Upper lobe of right lung (tissue), 1 donor: Measurements from ENCODE around the gene HSDL2. TPM values are rescaled to one million over a fixed set of nuclear protein-coding genes. Genes with fewer than 3 reads are reported as not detected.
"Not testable (repeated sequence)": the region's sequence is repeated elsewhere in the genome, so short reads cannot be mapped to it uniquely, and the experiment has no call there.

Experiments used
- ATAC-seq: fragments of 200-7000 bp; cut with Tn5 transposase; one replicate; pipeline ENCODE4 v1.9.1; 2020; ENCODE audit warnings: mild to moderate bottlenecking, moderate library complexity
- DNase-seq: peaks from one replicate; pipeline ENCODE4 v3.0.0-alpha.2; 2020
- H3K27ac ChIP-seq: fragments of 200-600 bp; one replicate; pipeline ENCODE4 v1.8.0; 2022
- H3K27me3 ChIP-seq: fragments of 200-600 bp; one replicate; pipeline ENCODE4 v1.8.0; 2022; ENCODE audit warnings: mild to moderate bottlenecking
- H3K36me3 ChIP-seq: fragments of 200-600 bp; one replicate; pipeline ENCODE4 v1.8.0; 2022
- H3K4me1 ChIP-seq: fragments of 200-600 bp; one replicate; pipeline ENCODE4 v1.8.0; 2022
- H3K4me3 ChIP-seq: fragments of 200-600 bp; one replicate; pipeline ENCODE4 v1.8.0; 2022; ENCODE audit warnings: mild to moderate bottlenecking
- H3K9me3 ChIP-seq: fragments of 200-600 bp; one replicate; pipeline ENCODE4 v1.8.0; 2022
- intact Hi-C: fragments of 100-400 bp; cut with DNase I; formaldehyde crosslinking; loops from one replicate; pipeline ENCODE4 v1.11.0; 2022
- total RNA-seq: library from RNA; stranded (reverse); fragmentation: NEBNext Ultra II Directional; extraction: Animal tissue kit (Norgen Biotek cat#: 25700); gene quantifications from one replicate; pipeline ENCODE4 v1.2.1, GENCODE V29; 2021
- TF ChIP-seq, protein P1 (sequence below): fragments of 200-600 bp; IDR thresholded peaks from one replicate; pipeline ENCODE4 v1.8.0; 2022; ENCODE audit warnings: antibody characterized with exemption
- donor health status: DM: no; HTN: yes; CAD: no; lungs with severe emphysema.

The HSDL2 gene
- total RNA-seq, 1 donor from 2014 or later: 56.3 TPM

DNA sequence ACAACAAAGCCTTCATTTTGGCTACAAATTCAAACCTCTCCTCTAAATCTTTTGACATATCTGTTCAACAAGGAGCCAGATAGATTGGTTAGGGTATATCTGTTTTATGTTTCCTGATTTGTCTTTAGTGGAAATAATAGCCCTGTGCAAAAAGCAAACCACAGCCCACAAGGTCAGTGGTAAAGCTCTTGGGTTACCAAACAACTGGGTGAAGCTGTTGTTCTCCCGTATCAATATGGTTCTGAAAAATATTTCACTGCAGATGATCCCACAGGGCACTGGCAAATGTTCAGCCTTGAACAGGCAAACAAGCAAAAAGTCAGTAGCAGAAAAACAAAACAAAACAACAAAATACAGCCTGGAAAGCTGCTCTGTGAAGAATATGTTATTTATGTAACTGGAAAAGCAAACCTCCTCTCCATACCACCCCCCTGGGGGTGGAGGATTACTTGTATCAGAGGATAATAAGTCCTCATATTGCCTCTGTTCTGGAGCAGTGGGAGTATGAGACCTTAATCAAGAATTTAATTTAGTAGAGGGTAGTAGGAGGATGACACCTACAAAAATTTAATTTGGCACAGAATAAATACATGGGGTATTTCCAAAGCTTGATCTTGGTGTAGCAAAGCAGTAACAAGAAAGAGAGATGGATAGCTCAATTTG, 25.7 kb upstream of the HSDL2 start:
- Histone ChIP-seq H3K27me3 (no peaks in the 10 kb centered on the region), H3K36me3 (no peaks in the 10 kb centered on the region), H3K4me1 (no peaks in the 10 kb centered on the region), H3K4me3 (no peak overlapping the region), H3K27ac (no peak overlapping the region), H3K9me3 (no peaks in the 10 kb centered on the region)
- intact Hi-C loops: no loop called here
- ATAC-seq (no peak), DNase-seq (no peak)
- TF ChIP-seq, protein P1, sequence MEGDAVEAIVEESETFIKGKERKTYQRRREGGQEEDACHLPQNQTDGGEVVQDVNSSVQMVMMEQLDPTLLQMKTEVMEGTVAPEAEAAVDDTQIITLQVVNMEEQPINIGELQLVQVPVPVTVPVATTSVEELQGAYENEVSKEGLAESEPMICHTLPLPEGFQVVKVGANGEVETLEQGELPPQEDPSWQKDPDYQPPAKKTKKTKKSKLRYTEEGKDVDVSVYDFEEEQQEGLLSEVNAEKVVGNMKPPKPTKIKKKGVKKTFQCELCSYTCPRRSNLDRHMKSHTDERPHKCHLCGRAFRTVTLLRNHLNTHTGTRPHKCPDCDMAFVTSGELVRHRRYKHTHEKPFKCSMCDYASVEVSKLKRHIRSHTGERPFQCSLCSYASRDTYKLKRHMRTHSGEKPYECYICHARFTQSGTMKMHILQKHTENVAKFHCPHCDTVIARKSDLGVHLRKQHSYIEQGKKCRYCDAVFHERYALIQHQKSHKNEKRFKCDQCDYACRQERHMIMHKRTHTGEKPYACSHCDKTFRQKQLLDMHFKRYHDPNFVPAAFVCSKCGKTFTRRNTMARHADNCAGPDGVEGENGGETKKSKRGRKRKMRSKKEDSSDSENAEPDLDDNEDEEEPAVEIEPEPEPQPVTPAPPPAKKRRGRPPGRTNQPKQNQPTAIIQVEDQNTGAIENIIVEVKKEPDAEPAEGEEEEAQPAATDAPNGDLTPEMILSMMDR: no peak

DNA sequence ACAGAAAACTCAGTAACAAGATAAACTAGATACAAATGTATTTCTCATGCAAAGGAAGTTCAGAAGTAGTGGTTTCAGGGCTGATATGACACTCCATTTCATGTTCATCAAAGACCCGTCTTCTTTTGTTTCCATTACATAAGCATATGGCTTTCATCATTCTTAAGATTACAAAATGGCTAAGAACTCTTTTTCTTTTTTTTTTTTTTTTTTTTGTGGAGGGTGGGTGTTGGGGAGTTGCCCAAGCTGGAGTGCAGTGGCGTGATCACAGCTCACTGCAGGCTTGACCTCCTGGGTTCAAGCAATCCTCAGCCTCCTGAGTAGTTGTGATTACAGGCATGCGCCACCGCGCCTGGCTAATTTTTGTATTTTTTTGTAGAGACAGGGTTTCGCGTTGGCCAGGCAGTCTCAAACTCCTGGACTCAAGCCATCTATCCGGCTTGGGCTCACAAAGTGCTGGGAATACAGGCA, 24.4 kb upstream of the HSDL2 start:
- TF ChIP-seq, protein P1: no peak
- H3K9me3 ChIP-seq: no peaks in the 10 kb centered on the region
- DNase-seq (peak; percentile 72), ATAC-seq (peak; percentile 72)
- intact Hi-C loops: no loop called here
- H3K36me3 ChIP-seq: no peaks in the 10 kb centered on the region
- H3K27ac ChIP-seq: peak overlapping the region; percentile 47
- no peaks in the 10 kb centered on the region for H3K27me3 ChIP-seq
- no peaks in the 10 kb centered on the region for H3K4me1 ChIP-seq
- H3K4me3 ChIP-seq: no peak overlapping the region

DNA sequence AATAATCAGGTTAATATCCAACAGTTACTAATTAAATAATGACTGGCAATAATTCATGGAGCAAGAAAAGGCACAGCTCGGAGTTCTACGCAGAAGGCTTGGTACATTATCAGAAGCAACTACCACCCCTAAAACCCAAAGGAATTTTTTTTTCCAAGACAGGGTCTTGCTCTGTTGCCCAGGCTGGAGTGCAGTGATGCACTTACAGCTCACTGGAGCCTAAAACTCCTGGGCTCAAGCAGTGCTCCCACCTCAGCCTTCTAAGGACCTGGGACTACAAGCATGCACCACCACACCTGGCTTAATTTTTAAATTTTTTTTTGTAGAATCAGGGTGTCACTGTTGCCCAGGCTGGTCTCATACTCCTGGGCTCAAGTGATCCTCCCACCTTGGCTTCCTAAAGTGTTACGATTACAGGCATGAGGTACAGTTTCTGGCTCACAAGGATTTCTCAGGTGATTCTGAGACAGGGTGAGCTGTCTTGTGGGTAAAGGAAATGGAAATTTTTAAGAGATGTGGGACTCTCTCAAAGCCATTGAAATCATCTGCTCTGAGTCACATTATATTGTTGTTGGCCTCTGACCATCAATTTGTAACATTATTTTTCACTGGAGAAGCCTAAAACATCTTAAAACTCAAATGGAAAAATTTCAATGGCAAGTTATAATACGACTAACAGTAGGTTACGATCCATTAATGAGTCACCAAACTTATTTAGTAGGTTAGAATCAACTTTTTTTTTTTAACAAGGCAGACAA, 19.7 kb upstream of the HSDL2 start:
- Histone ChIP-seq H3K4me3 (no peak overlapping the region), H3K27me3 (no peaks in the 10 kb centered on the region), H3K36me3 (no peaks in the 10 kb centered on the region), H3K4me1 (no peaks in the 10 kb centered on the region), H3K9me3 (no peaks in the 10 kb centered on the region), H3K27ac (no peak overlapping the region)
- ATAC-seq: no peak
- TF ChIP-seq, protein P1: no peak
- intact Hi-C loops: loop anchor here (5.0 kb wide), 1 partner anchor 273 kb away; no protein-coding TSS in a partner anchor
- DNase-seq: no peak

DNA sequence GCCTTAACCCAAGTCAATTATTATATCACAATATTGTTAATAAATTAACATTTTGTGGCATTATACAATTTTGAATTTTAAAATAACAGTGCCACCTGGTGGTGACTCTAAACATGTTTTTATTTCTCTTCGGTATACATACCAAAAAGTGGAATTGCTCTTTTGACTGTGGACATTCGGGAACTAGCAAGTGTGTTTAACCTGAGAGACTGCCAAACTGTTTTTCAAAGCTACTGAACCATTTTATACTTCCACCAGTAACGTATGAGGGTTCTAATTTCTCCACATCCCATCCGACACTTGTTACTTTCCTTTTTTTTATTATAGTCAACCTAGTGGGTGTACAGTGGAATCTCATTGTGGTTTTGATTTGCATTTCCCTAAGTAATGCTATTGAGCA, 18.3 kb upstream of the HSDL2 start:
- TF ChIP-seq, protein P1: peak; percentile 59
- H3K4me1 ChIP-seq: no peaks in the 10 kb centered on the region
- intact Hi-C loops: loop anchor here (5.0 kb wide), 1 partner anchor 274 kb away; no protein-coding TSS in a partner anchor
- no peak for DNase-seq
- no peaks in the 10 kb centered on the region for H3K27me3 ChIP-seq
- no peaks in the 10 kb centered on the region for H3K9me3 ChIP-seq
- H3K36me3 ChIP-seq: no peaks in the 10 kb centered on the region
- ATAC-seq: peak; percentile 56
- H3K4me3 ChIP-seq: no peak overlapping the region
- no peak overlapping the region for H3K27ac ChIP-seq

DNA sequence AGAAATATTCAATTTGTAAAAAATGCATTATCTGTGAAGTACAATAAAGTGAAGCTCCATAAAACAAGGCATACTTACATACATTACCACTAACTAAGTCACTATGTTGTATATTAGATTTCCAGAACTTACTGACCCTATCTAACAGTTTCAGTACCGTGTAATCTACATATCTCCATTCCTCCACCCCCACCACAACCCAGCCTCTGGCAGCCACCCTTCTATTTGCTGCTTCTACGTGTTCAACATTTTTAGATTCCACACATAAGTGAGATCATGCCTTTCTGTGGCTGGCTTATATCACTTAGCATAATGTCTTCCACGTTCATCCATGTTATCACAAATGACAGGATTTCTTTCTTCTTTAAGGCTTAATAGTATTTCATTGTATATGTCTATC, 15.1 kb upstream of the HSDL2 start:
- DNase-seq (no peak), ATAC-seq (no peak)
- H3K4me1 ChIP-seq: no peaks in the 10 kb centered on the region
- no peak overlapping the region for H3K27ac ChIP-seq
- H3K36me3 ChIP-seq: no peaks in the 10 kb centered on the region
- intact Hi-C loops: loop anchor here (5.0 kb wide), 1 partner anchor 277 kb away; no protein-coding TSS in a partner anchor
- no peaks in the 10 kb centered on the region for H3K27me3 ChIP-seq
- H3K4me3 ChIP-seq: no peak overlapping the region
- TF ChIP-seq, protein P1: no peak
- no peaks in the 10 kb centered on the region for H3K9me3 ChIP-seq

DNA sequence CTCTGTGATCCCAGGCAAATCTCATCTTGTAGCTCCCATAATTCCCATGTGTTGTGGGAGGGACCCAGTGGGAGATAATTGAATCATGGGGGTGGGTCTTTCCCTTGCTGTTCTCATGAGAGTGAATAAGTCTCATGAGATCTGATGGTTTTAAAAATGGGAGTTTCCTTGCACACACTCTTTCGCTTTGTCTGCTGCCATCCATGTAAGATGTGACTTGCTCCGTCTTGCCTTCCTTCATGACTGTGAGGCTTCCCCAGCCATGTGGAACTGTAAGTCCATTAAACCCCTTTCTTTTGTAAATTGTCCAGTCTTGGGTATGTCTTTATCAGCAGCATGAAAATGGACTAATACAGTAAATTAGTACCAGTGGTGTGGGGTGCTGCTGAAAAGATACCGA, 14.7 kb upstream of the HSDL2 start:
- intact Hi-C loops, H3K4me3 ChIP-seq, H3K27me3 ChIP-seq, ATAC-seq, H3K36me3 ChIP-seq, H3K4me1 ChIP-seq, H3K27ac ChIP-seq, DNase-seq, H3K9me3 ChIP-seq: not testable (repeated sequence)
